HFF-Myc (cell line): ENCODE data around the gene CNPY1.
"Not testable (repeated sequence)": the region's sequence is repeated elsewhere in the genome, so short reads cannot be mapped to it uniquely, and the experiment has no call there.

ENCODE experiments used
- DNase-seq: peaks from one replicate; pipeline ENCODE4 v3.0.0-alpha.2; 2011; ENCODE audit warnings: low read depth; ENCODE audit errors: extremely low read depth
- H3K4me3 ChIP-seq: replicated peaks from 2 replicates; pipeline ENCODE4 v1.5.1; 2011; ENCODE audit warnings: low read depth, mild to moderate bottlenecking, control low read depth, low read length
- CTCF ChIP-seq: IDR thresholded peaks from 2 replicates; pipeline ENCODE4 v1.5.1; 2012; ENCODE audit warnings: mild to moderate bottlenecking, low read depth, low read length, control low read depth; ENCODE audit errors: missing control alignments

CNPY1 gene

GRCh38 chr7:155523168-155523675 lies 23.1 kb downstream of the CNPY1 start:
- no peak for DNase-seq
- no peak overlapping the region for H3K4me3 ChIP-seq
- TF ChIP-seq CTCF: no peak

GRCh38 chr7:155521743-155522398 lies 24.5 kb downstream of the CNPY1 start:
- no peak overlapping the region for H3K4me3 ChIP-seq
- no peak for TF ChIP-seq CTCF
- no peak for DNase-seq

- TF ChIP-seq CTCF: no peak
- no peak overlapping the region for H3K4me3 ChIP-seq
- no peak for DNase-seq
Observed at GRCh38 chr7:155521007-155521742, 25.2 kb downstream of the CNPY1 start.

GRCh38 chr7:155520114-155520513 lies 26.2 kb downstream of the CNPY1 start:
- no peak for TF ChIP-seq CTCF
- DNase-seq: no peak
- H3K4me3 ChIP-seq: no peak overlapping the region

GRCh38 chr7:155519358-155519757 lies 27.0 kb downstream of the CNPY1 start:
- not testable (repeated sequence) for H3K4me3 ChIP-seq, DNase-seq

GRCh38 chr7:155518633-155519032 lies 27.7 kb downstream of the CNPY1 start:
- no peak overlapping the region for H3K4me3 ChIP-seq
- DNase-seq: no peak
- no peak for TF ChIP-seq CTCF

- DNase-seq: no peak
- H3K4me3 ChIP-seq: no peak overlapping the region
- TF ChIP-seq CTCF: no peak
Observed at GRCh38 chr7:155517969-155518368, 28.4 kb downstream of the CNPY1 start.
